ENCODE data around the gene PLEKHN1. TPM values are rescaled to one million over a fixed set of nuclear protein-coding genes. Genes with fewer than 3 reads are reported as not detected.

The PLEKHN1 gene
- polyA plus RNA-seq, 1 of the 3 experiments (the other 2 are of a cell fraction), result not detected

DNA sequence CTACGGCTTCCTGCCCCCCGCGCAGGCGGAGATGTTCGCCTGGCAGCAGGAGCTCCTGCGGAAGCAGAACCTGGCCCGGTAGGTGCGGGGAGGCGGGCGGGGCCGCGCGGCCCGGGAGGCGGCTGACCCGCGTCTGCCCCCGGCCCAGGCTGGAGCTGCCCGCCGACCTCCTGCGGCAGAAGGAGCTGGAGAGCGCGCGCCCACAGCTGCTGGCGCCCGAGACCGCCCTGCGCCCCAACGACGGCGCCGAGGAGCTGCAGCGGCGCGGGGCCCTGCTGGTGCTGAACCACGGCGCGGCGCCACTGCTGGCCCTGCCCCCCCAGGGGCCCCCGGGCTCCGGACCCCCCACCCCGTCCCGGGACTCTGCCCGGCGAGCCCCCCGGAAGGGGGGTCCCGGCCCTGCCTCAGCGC is 23.9 kb upstream of the PLEKHN1 start (continued):
- no peak for TF ChIP-seq EP300 (IDR thresholded peaks at IDR 0.05; ENCODE audit: borderline replicate concordance in 1 of 2, low read depth in 1 of 2, low read length in 1 of 2)
- TF ChIP-seq TAF1 (IDR thresholded peaks at IDR 0.05; ENCODE audit: borderline replicate concordance, low read depth, low read length), result no peak
- TF ChIP-seq POLR2AphosphoS5 (IDR thresholded peaks at IDR 0.05; ENCODE audit: low read depth, low read length), result no peak
- TF ChIP-seq, protein P1, sequence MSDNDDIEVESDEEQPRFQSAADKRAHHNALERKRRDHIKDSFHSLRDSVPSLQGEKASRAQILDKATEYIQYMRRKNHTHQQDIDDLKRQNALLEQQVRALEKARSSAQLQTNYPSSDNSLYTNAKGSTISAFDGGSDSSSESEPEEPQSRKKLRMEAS (IDR thresholded peaks at IDR 0.05; ENCODE audit: low read depth), result no peak
- TF ChIP-seq RXRA (IDR thresholded peaks at IDR 0.05; ENCODE audit: borderline replicate concordance, low read depth), result no peak
- no peak for TF ChIP-seq GATA2 (CRISPR knock-in tag; IDR thresholded peaks at IDR 0.05)
- TF ChIP-seq NFIC (IDR thresholded peaks at IDR 0.05; ENCODE audit: borderline replicate concordance), result no peak

DNA sequence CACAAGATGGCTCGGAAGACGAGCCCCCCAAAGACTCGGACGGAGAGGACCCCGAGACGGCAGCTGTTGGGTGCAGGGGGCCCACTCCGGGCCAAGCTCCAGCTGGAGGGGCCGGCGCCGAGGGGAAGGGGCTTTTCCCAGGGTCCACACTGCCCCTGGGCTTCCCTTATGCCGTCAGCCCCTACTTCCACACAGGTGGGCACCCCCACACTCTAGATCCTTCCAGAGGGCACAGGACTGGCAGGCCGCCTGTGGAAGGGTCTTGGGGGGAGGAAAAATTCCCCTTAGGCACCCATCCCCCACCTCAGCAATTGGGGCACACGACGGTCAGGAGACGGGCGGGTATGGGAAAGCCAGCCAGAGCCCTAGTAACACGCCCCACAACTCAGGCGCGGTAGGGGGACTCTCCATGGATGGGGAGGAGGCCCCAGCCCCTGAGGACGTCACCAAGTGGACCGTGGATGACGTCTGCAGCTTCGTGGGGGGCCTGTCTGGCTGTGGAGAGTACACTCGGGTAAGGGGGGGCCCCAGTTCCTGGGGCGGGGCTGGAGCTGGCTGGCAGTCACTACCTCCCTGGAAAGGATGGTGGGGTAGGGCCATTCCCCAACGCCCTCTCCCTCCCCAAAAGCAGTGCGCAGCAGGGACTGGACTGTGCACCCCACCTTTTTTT is 23.3 kb upstream of the PLEKHN1 start:
- TF ChIP-seq POLR2AphosphoS5 (IDR thresholded peaks at IDR 0.05; ENCODE audit: low read depth, low read length) (peak; percentile 37), TCF12 (IDR thresholded peaks at IDR 0.05) (no peak), NRF1 (IDR thresholded peaks at IDR 0.05; ENCODE audit: low read depth, low read length) (no peak), RCOR1 (IDR thresholded peaks at IDR 0.05; ENCODE audit: low read length) (no peak), RFX5 (IDR thresholded peaks at IDR 0.05; ENCODE audit: low read length) (no peak), IRF3 (IDR thresholded peaks at IDR 0.05; ENCODE audit: low read depth, low read length) (no peak)
- H3K79me2 ChIP-seq (ENCODE audit: insufficient read depth), result no peaks in the 10 kb centered on the region
- H3F3A ChIP-seq (replicated peaks; ENCODE audit: insufficient read depth), result peaks cover 20% of the 10 kb centered on the region
- no peak for DNase-seq
- H3K9ac ChIP-seq, result no peak overlapping the region
- H3K9me2 ChIP-seq, result no peaks in the 10 kb centered on the region
- peaks cover 0 to 31% of the 10 kb centered on the region in 2 experiments for H3K36me3 ChIP-seq (replicated peaks in 1 of 2; ENCODE audit: control insufficient read depth in 1 of 2, insufficient read depth in 2 of 2, low read length in 1 of 2)
- no peak overlapping the region for H3K4me2 ChIP-seq
- peak overlapping the region in 1 of 2 experiments; percentile 86; a peak in 2 of 4 replicates for H3K27ac ChIP-seq (ENCODE audit: low read depth in 2 of 2, low read length in 1 of 2)
- H3K4me1 ChIP-seq (ENCODE audit: control insufficient read depth in 1 of 2, insufficient read depth in 2 of 2, low read depth in 1 of 2, low read length in 1 of 2), result peaks cover 0 to 61% of the 10 kb centered on the region in 2 experiments; a peak in 1 of 4 replicates
- 76% methylated on average over 3 of the region's 27 CpGs for WGBS (ENCODE audit: low lambda C conversion rate)
- CTCF ChIA-PET, result interaction anchor here (0.6 to 8.9 kb wide), 7 partner anchors 16 to 349 kb away, joined by 3 to 125 read pairs (median 4); partner anchors contain the start of gene NOC2L
- H4K20me1 ChIP-seq (ENCODE audit: insufficient read depth), result no peaks in the 10 kb centered on the region
- H3K27me3 ChIP-seq (ENCODE audit: insufficient read depth), result no peaks in the 10 kb centered on the region
- no peak overlapping the region; a peak in 1 of 4 replicates for H3K4me3 ChIP-seq (ENCODE audit: low read depth in 2 of 2, low read length in 1 of 2)
- POLR2A ChIA-PET, result interaction anchor here (1.5 to 3.2 kb wide), 3 partner anchors 17 to 38 kb away, joined by 4 to 13 read pairs (median 9); no protein-coding TSS in a partner anchor
- H3K9me3 ChIP-seq, result no peaks in the 10 kb centered on the region
- H2AFZ ChIP-seq (ENCODE audit: low read depth), result no peak overlapping the region

Data from SK-N-SH (cell line).